Stimulated activated naive CD4-positive, alpha-beta T cell treated with Interleukin-2 at 50 U/mL for 16 hours (primary cell): ENCODE measurements around the gene CES4A.

Experiments used
- DNase-seq: peaks from one replicate; lab custom pipeline; 2025; lab: John Stamatoyannopoulos, UW

CES4A gene

GRCh38 chr16:67053767-67054334, 65.5 kb downstream of the CES4A start:
- DNase-seq = no peak

DNA sequence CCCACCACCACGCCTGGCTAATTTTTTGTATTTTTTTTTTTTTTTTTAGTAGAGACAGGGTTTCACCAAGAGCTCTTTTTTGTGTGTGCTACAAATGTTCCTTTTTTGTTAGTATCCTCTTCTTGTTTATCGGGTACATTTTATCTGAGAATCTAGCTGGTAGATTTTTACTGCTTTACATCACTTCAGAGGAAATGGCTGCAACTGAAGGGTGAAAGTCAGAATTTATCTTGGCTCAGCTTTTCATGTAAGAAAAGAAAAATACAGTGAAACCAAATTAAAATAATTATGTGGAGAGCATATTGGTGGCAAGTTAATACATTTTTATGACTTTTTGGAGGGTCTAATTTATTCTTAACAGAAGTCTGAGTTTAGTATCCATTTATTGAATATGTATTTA, 66.5 kb downstream of the CES4A start:
- no peak for DNase-seq

DNA sequence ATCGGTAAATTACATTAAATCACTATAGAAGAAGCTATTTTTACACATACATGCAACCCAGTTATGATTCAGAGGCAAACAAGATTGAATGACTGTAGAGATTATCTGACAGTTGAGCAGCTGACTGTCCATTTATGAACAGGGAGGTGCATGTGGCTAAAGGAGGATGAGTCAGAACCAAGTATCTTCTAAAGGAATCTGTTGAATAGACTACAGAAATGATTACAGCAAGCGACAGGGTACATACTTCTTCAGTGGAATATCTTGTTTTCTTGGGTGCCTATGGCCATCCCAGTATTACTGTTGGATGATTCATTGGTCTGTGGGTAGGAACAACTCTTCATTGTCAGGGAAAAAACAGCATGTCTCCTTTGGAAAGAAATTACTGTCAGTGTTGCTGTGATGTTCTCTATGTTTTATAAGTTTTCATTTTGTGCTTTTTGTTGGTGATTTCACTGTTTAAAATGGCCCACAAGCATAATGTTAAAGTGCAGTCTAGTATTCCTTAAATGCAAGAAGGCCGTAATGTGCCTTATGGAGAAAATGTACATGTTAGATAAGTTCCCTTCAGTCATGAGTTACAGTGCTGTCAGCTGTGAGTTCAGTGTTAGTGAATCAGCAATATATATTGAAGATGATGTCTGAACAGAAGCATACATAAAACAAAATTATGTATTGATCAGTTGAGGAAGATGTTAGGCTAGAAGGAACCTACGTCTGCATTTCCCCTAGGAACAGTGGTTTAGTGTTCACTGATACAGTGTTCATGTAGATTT, 67.5 kb downstream of the CES4A start:
- DNase-seq = peak; percentile 20
